Measurements from ENCODE around the gene ENTPD1. TPM values are rescaled to one million over a fixed set of nuclear protein-coding genes. Genes with fewer than 3 reads are reported as not detected.
A peak's percentile ranks its signal among the peaks of the same experiment; 100 is the strongest.

Gene ENTPD1
- total RNA-seq, 1 donor from 2014 or later, result 7.7 TPM

GRCh38 chr10:95831076-95831475 is 75.1 kb downstream of the ENTPD1 start:
- H3K27ac ChIP-seq (replicated peaks), result no peak overlapping the region
- DNase-seq, result no peak
- TF ChIP-seq CTCF (IDR thresholded peaks at IDR 0.05; ENCODE audit: borderline replicate concordance), result no peak
- H3K27me3 ChIP-seq (ENCODE audit: low read depth), result no peaks in the 10 kb centered on the region
- no peaks in the 10 kb centered on the region for H3K36me3 ChIP-seq
- no peaks in the 10 kb centered on the region for H3K9me3 ChIP-seq (replicated peaks)
- H3K4me3 ChIP-seq, result no peak overlapping the region
- H3K4me1 ChIP-seq, result peaks cover 11% of the 10 kb centered on the region
- intact Hi-C loops (cut with micrococcal nuclease), result no loop called here

GRCh38 chr10:95831515-95831914 is 75.6 kb downstream of the ENTPD1 start:
- Histone ChIP-seq H3K4me3 (no peak overlapping the region), H3K27ac (replicated peaks) (peak overlapping the region; percentile 54), H3K36me3 (no peaks in the 10 kb centered on the region), H3K4me1 (peaks cover 11% of the 10 kb centered on the region), H3K27me3 (ENCODE audit: low read depth) (no peaks in the 10 kb centered on the region), H3K9me3 (replicated peaks) (no peaks in the 10 kb centered on the region)
- no peak for DNase-seq
- intact Hi-C loops (cut with micrococcal nuclease), result no loop called here
- TF ChIP-seq CTCF (IDR thresholded peaks at IDR 0.05; ENCODE audit: borderline replicate concordance), result no peak

- Histone ChIP-seq H3K27ac (replicated peaks) (peak overlapping the region; percentile 54), H3K27me3 (ENCODE audit: low read depth) (no peaks in the 10 kb centered on the region), H3K36me3 (no peaks in the 10 kb centered on the region), H3K4me1 (peaks cover 11% of the 10 kb centered on the region), H3K4me3 (no peak overlapping the region), H3K9me3 (replicated peaks) (no peaks in the 10 kb centered on the region)
- intact Hi-C loops (cut with micrococcal nuclease), result no loop called here
- TF ChIP-seq CTCF (IDR thresholded peaks at IDR 0.05; ENCODE audit: borderline replicate concordance), result no peak
- DNase-seq, result no peak
Observed at GRCh38 chr10:95832216-95833041, 76.5 kb downstream of the ENTPD1 start.

- intact Hi-C loops (cut with micrococcal nuclease), result no loop called here
- TF ChIP-seq CTCF (IDR thresholded peaks at IDR 0.05; ENCODE audit: borderline replicate concordance), result no peak
- Histone ChIP-seq H3K9me3 (replicated peaks) (no peaks in the 10 kb centered on the region), H3K4me1 (peaks cover 11% of the 10 kb centered on the region), H3K4me3 (no peak overlapping the region), H3K27ac (replicated peaks) (peak overlapping the region; percentile 54), H3K27me3 (ENCODE audit: low read depth) (no peaks in the 10 kb centered on the region), H3K36me3 (no peaks in the 10 kb centered on the region)
- DNase-seq, result no peak
Observed at GRCh38 chr10:95833042-95833610, 77.2 kb downstream of the ENTPD1 start.

- no peaks in the 10 kb centered on the region for H3K27me3 ChIP-seq (ENCODE audit: low read depth)
Observed at GRCh38 chr10:95834406-95834805, 78.4 kb downstream of the ENTPD1 start.

More at GRCh38 chr10:95834406-95834805, 78.4 kb downstream of the ENTPD1 start:
- Histone ChIP-seq H3K4me3 (no peak overlapping the region), H3K4me1 (peaks cover 11% of the 10 kb centered on the region), H3K36me3 (no peaks in the 10 kb centered on the region), H3K9me3 (replicated peaks) (no peaks in the 10 kb centered on the region), H3K27ac (replicated peaks) (no peak overlapping the region)
- intact Hi-C loops (cut with micrococcal nuclease), result no loop called here
- no peak for DNase-seq
- no peak for TF ChIP-seq CTCF (IDR thresholded peaks at IDR 0.05; ENCODE audit: borderline replicate concordance)
